Activated CD4-positive, alpha-beta T cell treated with anti-CD3 and anti-CD28 coated beads for 48 hours (primary cell): Measurements from ENCODE around the gene LRRC8A.
"Not testable (repeated sequence)": the region's sequence is repeated elsewhere in the genome, so short reads cannot be mapped to it uniquely, and the experiment has no call there.

ENCODE experiments used
- DNase-seq: peaks from one replicate; pipeline ENCODE4 v3.0.0-alpha.2; 2020

The LRRC8A gene

GRCh38 chr9:128923493-128923883 lies 41.6 kb downstream of the LRRC8A start:
- DNase-seq = no peak

GRCh38 chr9:128927731-128928411 lies 45.9 kb downstream of the LRRC8A start:
- peak; percentile 54 for DNase-seq

DNA sequence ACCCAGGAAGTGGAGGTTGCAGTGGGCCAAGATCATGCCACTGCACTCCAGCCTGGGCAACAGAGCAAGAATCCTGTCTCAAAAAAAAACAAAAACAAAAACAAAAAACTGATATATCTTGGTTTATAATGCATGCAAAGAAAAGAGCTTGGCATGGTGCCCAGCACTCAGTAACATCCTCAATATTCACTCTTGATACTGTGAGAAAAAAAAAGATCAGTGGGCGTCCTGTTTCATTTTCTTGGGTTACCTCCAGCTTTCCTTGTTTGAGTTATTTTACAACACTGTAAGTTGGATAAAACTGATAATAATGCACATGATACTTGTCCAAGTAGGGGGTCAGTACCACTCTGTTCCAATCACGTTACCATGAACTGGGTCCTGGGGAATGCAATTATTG lies 46.7 kb downstream of the LRRC8A start:
- DNase-seq = no peak

DNA sequence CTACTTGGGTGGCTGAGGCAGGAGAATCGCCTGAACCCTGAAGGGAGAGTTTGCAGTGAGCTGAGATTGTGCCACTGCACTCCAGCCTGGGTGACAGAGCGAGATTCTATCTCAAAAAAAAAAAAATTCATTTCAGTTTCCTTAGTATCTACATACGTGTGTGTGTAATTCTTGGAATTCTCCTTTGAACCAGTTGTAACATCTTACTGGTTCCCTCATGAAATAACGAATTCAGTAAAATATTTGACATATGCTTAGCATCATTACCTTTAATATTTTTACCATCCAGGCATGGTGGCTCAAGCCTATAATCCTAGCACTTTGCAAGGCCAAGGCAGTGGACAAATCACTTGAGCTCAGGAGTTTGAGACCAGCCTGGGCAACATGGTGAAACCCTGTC lies 47.6 kb downstream of the LRRC8A start:
- DNase-seq = no peak

DNA sequence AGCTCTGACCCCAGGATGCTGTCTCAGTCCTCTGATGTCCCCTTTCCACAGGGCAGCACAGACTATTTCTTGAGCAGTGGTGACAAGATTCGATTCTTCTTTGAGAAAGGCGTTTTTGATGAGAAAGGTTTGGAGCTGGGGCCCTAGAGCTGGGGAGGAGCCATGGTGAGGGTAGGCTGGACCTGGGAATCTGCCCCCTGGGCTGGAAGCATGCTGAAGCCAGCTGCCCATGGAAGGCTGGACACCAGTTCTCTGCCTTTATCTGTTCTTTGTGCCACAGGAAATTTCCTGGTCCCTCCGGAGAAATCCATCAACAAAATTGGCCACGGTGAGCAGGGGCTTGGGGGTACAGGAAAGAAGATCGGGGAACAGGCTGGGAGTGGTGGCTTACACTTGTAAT lies 51.8 kb downstream of the LRRC8A start:
- no peak for DNase-seq

GRCh38 chr9:128936171-128936865 lies 54.4 kb downstream of the LRRC8A start:
- DNase-seq = no peak

- DNase-seq = no peak
Measured at GRCh38 chr9:128937310-128938165, 55.6 kb downstream of the LRRC8A start.

DNA sequence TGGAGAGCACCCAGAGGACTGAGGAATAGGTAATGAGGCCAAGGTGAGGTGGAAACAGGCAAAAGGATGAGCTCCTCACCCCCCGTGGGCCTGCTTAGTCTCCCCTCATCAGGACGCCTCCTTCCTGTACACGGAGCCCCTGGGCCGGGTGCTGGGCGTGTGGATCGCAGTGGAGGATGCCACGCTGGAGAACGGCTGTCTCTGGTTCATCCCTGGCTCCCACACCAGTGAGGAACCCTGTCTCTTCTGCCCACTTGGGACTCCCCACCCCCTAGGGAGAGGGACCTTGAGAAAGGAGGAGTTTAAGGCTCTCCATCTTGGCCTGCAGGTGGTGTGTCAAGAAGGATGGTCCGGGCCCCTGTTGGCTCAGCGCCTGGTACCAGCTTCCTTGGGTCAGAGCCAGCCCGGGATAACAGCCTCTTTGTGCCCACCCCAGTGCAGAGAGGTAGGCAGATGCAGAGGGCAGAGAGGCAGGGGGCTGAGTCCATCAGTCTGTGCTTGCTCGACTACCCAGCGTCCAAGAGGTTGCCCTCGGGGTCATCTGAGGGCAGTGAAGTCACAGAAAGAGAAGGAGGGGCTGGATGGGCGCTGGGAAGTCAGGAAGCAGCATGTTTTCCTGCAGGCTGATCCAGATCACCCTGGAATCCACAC lies 58.5 kb downstream of the LRRC8A start:
- no peak for DNase-seq

- no peak for DNase-seq
Measured at GRCh38 chr9:128940946-128941755, 59.2 kb downstream of the LRRC8A start.

DNA sequence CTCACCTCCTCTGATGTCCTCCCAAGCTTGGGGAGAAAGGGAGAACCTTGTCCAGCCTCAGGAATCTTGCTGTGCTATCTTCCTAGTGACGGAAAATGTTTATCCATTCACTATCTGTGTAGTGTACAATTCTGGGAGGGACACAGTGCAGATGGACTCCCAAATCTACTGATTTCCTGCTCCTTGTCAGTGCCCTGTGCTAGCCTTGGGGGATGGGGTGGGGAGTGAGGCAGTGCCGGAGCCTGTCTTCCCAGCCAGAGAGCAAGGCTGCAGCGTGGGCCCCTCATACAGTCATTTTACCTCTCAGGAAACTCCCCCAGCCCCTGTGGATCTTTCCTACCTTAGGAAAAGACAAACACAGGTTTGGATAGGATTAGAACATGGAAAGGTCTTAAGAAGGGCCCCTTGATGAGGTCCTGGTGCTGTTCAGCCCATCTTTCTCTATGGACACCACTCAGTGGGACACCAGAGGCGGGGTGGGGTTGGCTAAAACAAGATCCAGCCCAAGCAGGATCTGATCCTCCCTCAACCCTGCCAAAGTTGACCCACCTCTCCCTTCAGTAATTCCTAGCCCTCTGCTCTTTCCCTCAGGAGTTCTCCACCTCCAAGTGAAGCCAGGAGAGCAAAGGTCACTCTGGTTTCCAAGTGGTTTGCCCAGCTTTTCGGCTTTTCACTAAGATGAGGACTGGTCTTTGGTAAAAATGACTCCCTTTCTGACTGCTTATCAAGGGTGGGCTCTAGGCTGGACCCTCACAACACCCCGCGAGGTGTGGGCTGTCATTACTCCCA lies 62.1 kb downstream of the LRRC8A start:
- DNase-seq = no peak

DNA sequence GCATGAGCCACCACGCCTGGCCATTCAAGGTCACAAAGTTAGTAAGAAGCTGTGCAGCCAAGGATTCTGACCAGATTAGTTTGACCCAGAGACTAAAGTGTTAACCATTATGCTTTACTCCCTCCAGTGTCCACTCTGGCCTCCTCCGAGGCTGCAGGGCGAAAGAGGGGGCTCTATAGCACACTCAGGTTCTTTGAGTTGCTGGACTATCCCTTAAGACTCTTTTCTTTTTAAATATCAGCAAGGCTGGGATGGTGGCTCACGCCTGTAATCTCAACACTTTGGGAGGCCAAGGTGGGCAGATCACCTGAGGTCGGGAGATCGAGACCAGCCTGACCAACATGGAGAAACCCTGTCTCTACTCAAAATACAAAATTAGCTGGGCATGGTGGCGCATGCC lies 63.0 kb downstream of the LRRC8A start:
- DNase-seq = not testable (repeated sequence)

DNA sequence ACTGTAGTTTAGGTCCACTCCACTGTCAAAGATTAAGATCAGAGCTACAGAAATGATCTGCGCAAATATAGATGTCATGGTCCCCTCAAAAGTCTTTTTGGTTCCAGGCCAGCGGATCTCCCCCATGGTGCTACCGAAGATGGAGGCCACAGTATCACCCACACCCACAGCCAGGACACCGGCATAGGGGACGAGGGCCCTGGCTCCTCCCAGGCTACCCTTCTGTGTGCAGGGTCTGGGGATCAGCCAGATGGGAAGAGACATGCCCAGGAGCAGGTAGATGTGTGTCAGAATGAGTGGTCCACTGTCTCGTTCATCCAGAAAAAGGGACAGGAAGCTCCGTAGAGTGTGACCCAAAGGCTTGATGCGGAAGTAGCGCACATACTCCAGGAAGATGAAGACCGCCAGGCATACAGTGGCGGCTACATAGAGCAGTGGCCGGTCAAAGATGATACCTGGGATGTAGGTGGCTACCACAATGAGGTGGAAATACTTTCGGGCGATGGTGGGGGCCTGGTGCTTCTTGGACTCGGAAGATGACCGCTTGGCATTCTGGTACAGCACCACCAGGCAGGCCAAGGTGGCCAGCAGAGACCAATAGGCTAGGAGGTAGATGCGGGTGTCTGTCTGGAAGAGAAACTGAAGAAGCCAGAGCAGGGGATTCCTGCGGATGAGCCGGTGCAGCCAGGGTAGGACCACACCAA lies 64.0 kb downstream of the LRRC8A start:
- DNase-seq = no peak

GRCh38 chr9:128946571-128947276 lies 64.8 kb downstream of the LRRC8A start:
- peak; percentile 39 for DNase-seq

DNA sequence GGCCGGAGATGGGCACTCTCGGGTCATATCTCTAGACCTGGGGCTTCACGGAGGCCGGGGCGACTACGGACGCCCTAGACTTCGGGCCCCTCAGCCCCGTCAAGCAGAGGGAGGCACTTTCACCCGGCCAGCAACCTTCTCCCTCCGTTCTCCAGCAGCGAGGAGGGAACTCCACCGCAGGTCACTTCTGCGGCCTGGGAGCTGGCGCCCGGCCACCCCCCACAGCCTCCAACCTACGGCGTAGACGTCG lies 65.3 kb downstream of the LRRC8A start:
- DNase-seq = no peak

DNA sequence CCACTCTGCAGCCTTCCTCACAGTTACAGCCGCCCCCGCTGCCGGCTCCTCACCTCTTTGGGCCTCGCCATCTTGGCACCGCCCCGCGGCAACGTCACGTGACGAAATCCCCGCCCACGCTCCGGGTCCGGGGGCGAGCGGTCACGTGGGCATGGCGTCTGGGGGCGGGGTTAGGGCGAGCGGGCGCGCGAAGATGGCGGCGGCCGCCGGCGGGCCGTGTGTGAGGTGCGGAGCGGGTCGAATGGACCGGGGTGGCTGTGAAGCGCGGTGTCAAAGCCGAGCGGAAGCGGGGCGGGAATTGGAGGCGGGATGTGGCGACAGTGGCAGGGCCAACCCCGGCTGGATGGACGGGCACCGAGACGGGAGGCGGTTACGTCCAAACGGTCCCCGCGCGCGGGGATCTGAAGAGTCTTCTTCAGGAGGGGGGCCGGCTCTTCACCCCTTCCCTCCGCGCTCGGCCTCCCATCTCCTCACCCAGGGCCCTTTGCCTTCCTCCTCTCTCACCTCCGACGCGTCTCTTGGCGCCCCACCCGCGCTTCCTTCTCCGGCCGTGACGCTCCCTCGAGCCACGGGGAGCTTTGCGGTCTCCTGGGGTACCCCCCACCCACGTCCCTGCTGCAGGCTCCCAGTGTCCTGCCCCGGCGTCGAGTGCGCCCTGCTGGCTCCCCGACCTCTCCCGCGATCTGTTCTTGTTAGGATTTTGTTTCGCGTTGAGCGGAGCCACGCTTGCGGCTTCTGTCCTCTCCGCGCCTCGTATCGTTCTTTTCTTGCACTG lies 65.8 kb downstream of the LRRC8A start, which contains the start of the genes DOLK and NUP188:
TSS of gene DOLK (minus strand) at position 77 of the 775 bp plus-strand sequence. CDS start 300 bp downstream, outside the sequence.
TSS of gene NUP188 (plus strand) at position 173 of the 775 bp plus-strand sequence. CDS start at position 194, 21 bp downstream.
- peak; percentile 99 for DNase-seq

- DNase-seq = not testable (repeated sequence)
Measured at GRCh38 chr9:128961403-128961802, 79.5 kb downstream of the LRRC8A start.
